GM21528 (cell line): Measurements from ENCODE around the gene SLAMF6.
"Not testable (repeated sequence)": the region's sequence is repeated elsewhere in the genome, so short reads cannot be mapped to it uniquely, and the experiment has no call there.

Source experiments
- ATAC-seq: cut with Tn5 transposase; IDR thresholded peaks from one replicate; pipeline ENCODE4 v1.9.1; 2021; ENCODE audit warnings: mild to moderate bottlenecking, moderate library complexity; ENCODE audit not compliant: unreplicated experiment, low FRiP score

SLAMF6 gene

DNA sequence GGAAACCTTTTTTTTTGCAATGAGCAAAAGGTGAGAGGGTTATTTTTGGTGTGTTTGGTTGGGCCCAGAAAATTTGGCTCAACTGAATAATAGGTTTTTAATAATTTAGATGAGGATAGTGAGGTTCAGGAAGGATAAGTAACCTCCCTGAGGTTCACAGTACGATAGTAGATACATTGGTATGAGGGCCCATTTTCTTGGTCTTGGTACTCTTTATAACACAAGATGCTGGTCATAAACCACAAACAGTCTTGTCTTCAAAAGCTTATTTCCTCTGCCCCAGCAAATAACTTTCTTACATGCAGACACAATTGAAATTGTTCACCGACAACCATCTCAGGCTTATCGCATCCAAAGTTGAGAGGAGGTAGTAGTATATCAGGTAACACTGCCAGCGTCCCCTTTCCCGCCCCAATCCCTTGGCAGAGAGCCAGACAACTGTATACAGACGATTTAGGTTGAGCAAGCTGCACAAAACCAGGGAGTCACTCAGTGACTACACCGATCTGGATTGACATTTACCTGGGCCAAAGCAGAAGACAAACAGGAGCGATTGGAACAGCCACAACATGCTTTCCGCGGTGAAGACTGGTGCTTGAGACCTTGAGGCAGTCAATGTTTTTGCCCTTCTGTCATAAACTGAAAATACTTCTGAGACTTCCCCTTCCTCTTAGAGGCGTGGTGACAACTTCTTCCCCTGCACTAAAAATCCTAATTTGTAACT lies at the start of gene SLAMF6:
SLAMF6 (minus strand) TSS at position 634 of the 724 bp plus-strand sequence; CDS start at position 571, 63 bp downstream.
- ATAC-seq: no peak

DNA sequence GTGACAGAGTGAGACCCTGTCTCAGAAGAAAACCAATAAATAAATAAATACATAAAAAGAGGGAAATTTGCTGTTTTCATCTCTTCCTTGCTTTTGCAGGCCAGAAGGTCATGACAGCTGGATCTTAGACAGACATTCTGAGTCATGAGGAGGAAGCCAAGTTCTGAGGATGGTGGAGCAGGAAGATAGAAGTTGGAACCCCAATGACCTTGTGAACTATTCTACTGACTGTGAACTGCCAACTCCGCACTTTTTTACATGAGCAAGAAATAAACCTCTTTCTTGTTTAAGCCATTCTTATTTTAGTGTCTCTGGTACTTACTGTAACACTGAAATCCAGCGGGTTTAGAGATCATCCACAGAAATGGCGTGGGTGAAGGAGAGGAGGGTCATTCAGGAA lies 47.8 kb upstream of the SLAMF6 start:
- ATAC-seq: no peak

DNA sequence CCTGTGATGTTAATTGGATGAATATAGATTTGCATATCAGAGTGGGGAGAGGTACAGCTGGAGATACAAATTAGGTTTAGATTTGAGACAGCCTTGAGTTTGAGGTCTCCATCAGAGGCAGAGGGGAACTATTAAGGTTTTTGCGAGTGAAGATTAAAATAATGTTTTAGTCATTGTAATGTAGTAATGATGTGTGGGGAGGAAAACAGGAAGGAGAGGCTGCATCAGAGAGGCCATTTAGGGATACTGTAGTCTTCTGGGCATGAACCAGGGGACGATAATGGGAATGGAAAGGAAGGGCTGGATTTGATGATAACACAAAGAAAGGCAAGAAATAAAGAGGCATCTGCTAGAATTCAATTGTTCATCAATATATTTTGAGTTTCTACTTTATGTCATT lies 46.8 kb upstream of the SLAMF6 start:
- ATAC-seq: no peak

DNA sequence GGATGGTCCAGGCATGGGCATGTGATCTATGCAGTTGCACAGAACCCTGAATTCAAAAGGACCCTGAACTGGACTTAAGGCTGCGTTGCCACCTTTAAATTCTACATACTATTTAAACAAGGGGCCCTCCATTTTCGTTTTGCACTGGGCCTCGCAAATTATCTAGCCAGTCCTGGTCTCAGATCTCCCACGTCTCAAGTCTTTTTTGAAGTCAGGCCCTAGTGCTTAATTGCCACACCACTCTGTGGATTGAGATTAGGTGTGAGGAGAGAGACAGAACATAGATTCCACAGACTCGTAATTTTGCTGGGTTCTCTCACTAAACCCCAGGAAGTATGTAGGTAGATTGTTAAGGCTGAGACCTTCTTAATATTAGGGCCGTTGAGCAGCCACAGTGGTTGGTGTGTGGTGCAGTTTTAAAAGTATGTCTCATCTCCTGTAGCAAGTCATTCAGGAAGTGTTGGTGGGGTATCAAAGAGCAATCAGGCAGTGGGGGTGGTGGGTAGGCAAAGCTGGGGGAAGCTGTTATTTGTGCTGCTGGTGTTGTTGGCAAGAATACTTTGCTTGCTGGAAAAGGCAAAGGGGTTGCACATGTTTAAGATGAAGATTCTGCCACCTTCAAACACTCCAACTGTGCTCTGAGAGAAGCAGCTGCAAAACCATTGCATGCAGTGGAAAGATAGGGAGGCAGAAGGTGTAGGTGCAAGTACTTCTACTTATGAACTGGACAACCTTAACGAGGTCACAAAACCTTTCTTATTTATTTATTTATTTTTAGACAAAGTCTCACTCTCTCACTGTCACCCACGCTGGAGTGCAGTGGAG lies 45.0 kb upstream of the SLAMF6 start:
- no peak for ATAC-seq

DNA sequence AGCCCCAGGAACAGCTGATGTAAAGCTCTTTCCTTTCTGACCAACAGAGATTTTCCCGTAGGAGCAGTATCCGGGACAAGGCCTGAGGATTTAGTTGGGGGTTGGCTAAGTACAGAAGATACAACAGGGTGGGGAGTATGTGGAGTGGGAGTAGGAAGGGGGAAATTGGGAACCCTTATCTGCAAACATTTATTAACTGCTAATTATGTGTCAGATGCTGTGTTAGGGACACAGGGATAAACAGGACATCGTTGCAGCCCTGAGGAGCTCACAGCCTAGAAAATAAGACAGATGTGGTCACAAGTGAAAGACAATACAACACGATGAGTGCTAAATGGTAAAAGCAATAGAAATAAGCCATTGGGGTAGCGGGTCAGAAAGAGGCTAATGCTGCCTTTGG lies 44.3 kb upstream of the SLAMF6 start:
- no peak for ATAC-seq

DNA sequence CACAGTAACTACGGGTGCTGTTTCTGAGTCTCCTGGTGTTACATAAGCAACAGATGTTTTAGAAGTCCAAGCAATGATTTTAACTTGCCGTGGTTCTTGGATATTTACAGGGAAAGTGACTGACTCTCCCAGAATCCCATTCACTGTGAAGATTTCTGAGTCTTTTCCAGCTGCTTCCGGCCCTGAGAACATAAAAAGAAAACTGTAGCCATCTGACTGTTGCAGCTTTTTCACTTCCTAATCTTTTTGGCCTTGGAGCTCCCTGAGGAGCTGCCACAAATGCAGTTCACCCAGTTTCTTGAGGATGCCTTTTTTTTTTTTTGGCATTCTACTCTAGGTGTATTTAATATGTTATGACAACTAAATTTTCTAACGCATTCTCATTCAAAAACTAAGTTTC lies 42.5 kb upstream of the SLAMF6 start:
- ATAC-seq: no peak

DNA sequence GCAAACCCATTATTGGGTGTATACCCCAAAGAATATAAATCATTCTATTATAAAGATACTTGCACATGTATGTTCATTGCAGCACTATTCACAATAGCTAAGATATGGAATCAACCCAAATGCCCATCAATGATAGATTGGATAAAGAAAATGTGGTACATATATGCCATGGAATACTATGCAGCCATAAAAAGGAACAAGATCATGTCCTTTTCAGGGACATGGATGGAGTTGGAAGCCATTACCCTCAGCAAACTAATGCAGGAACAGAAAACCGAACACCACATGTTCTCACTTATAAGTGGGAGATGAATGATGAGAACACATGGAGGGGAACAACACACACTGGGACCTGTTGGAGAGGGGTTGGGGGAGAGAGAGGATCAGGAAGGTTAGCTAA lies 40.2 kb upstream of the SLAMF6 start:
- not testable (repeated sequence) for ATAC-seq

DNA sequence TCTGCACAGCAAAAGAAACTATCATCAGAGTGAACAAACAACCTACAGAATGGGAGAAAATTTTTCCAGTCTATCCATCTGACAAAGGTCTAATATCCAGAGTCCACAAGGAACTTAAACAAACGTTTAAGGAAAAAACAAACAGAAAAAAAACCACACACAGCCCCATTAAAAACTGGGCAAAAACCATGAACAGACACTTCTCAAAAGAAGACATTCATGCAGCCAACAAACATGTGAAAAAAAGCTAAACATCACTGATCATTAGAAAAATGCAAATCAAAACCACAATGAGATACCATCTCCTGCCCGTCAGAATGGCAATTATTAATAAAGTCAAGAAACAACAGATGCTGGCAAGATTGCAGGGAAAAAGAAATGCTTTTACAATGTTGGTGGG lies 39.7 kb upstream of the SLAMF6 start:
- ATAC-seq: not testable (repeated sequence)

DNA sequence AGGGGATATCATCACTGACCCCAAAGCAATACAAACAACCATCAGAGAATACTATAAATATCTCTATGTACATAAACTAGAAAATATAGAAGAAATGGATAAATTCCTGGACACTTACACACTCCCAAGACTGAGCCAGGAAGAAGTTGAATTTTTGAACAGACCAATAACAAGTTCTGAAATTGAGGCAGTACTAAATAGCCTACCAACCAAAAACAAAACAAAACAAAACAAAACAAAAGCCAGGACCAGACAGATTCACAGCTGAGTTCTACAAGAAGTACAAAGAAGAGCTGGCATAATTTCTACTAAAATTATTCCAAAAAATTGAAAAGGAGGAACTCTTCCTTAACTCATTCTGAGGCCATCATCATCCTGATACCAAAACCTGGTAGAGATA lies 37.8 kb upstream of the SLAMF6 start:
- ATAC-seq: no peak

DNA sequence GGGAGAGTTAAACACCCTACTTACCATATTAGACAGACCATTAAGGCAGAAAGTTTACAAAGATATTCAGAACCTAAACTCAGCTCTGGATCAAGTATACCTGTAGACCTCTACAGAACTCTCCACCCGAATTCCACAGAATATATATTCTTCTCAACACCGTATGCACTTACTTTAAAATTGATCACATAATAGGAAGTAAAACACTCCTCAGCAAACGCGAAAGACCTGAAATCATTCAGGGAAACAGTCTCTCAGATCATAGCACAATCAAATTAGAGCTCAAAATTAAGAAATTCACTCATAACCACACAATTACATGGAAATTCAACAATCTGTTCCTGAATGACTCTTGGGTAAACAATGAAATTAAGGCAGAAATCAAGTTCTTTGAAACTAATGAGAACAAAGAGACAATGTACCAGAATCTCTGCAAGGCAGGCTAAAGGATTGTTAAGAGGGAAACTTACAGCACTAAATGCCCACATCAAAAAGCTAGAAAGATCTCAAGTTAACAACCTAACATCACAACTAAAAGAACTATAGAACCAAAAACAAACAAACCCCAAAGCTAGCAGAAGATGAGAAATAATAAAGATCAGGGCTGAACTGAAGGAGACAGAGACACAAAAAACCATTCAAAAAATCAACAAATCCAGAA lies 37.1 kb upstream of the SLAMF6 start:
- ATAC-seq: no peak

DNA sequence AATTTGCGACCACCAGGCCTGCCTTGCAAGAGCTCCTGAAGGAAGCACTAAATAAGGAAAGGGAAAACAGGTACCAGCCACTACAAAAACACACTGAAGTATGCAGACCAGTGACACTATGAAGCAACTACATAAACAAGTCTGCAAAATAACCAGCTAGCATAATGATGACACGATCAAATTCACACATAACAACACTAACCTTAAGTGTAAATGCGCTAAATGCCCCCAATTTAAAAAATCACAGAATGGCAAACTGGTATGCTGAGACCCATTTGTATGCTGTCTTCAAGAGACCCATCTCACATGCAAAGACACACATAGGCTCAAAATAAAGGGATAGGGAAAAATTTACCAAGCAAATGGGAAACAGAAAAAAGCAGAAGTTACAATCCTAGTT lies 36.4 kb upstream of the SLAMF6 start:
- ATAC-seq: not testable (repeated sequence)

DNA sequence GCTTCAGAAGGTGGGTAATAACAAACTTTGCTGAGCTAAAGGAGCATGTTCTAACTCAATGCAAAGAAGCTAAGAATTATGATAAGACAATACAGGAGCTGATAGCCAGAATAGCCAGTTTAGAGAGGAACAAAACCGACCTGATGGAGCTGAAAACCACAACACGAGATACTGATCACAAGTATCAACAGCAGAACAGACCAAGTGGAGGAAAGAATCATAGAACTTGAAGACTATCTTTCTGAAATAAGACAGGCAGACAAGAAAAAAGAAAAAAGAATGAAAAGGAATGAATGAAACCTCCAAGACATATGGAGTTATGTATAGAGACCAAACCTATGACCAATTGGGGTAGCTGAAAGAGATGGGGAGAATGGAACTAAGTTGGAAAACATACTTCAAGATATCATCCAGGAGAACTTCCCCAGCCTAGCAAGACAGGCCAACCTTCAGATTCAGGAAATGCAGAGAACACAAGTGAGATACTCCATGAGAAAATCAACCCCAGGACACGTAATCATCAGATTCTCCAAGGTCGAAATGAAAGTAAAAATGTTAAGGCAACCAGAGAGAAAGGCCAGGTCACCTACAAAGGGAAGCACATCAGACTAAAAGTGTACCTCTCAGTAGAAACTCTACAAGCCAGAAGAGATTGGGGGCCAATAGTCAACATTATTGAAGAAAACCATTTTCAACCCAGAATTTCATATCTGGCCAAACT lies 35.8 kb upstream of the SLAMF6 start:
- ATAC-seq: no peak

DNA sequence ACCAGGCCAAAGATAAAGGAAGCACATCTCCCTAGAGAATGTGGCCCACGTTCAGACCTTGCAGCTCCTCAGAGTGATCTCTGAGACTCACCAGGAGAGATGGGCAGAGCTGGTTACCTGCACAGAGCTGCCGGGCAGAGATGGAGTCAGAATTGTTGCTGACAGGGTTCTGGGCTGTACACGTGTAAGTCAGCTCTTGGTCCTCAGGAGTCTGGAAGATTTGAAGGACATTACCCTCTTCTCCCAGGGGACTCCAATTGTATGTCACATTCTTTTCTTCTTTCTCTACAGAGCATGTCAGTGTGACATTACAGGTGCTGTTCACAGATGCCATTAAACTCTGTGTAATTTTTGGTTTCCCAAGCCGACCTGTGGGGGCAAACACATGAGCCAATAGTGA lies 30.7 kb upstream of the SLAMF6 start:
- no peak for ATAC-seq

DNA sequence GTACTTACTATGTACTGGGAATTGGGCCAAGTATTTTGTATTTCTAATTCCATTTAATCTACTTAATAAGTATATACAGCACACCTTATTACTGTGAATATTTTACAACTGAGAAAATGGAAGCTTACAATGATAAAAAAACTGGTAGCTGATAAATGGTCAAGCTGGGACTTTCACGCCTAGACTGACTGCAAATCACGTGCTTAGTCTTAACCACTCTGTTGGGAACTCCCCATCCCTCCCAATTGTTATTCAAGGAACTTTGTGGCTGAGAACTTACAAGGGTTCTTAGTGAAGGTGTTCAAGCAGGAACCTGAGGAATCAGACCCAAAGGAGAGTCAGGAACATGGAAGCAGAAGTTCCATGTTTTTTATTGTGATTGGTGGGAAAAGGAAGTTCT lies 29.4 kb upstream of the SLAMF6 start:
- ATAC-seq: no peak

DNA sequence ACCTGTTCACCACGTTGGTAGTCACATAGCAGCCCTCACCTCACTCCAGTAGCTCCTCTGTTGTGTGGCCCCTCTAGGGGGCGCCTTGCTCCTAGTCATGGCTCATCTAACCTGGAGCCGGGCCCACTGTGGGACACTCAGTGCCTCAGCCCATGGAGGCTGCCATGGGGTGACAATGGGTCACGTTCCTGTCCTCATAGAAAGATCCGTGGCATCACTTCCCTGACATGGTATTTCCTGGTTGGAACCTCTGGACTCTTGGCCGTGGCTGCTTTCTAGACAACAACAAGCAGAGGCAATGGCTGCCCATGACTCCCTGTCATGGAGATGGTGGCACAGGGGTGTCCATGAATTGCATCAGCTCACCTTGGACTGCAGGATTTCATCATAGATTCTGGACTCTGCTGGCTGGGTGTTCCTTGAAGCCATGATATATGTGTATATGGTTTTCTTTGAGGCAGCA lies 27.5 kb upstream of the SLAMF6 start:
- no peak for ATAC-seq

DNA sequence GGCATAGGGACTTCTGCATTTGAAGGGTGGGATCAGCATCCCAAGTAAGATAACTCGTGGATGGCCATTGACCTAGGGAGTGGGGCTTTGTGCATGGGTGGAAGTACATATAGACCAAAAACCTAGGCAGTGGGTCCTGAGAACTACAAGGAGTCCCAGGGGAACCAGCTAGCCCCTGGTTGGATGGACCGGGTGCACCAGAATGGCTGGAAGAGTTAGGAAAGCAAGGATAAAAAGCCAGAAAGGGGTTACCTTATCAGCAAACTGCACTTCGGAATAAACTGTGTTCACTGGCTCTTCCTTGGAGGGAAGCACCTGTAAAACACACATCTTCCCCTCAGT lies 26.6 kb upstream of the SLAMF6 start:
- ATAC-seq: no peak

DNA sequence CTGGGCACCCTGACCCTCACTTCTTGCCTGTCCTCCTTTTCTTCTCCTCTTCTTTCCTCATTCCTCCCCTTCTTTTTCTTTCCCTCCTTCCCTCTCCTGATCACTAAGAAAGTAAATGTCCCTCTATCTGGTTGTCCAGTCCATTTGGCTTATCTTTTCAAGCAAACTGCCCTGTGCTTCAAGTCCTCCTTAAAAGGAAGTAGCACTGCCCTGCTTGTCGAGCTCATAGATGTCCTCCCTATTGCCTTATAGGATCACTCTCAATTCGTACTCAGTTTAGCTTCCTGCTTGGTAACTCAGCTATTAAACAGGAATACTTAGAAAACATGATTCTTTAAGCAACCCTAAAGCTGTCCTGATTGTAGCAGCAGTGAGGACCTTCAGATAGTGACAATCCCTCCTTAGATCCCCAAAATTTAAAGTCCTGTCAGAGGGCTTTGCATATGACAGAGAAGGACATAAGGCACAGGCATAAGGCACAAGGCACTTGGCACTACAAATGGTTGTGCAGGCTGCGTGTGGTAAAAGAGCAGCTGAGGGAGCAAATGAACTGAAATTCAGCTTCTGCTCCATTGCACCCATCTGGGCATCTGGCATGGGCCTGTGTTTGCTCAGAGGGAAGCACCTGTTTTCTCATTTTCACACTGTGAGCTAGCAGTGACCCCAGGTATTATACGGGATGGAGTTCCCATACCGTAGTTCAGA lies 26.1 kb upstream of the SLAMF6 start:
- no peak for ATAC-seq

DNA sequence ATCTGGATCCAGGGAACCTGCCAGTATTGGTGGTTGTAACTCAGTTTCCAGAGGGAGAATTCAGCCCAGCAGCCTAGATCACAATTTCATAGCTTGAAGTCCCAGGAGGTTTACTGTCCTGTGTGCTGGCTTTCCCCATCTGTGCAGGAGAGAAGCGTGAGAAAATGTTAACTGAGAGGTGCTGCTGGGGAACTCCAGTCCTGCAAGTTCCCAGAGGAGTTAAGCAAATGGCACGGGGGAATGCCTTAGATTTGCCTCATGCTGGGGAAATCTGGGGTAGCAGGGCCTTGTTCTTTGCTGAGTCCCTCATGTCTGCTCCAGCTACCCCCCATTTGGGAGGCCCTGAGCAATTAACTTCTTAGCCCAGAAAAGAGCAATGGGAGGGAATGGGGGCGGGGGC lies 25.1 kb upstream of the SLAMF6 start:
- ATAC-seq: no peak

DNA sequence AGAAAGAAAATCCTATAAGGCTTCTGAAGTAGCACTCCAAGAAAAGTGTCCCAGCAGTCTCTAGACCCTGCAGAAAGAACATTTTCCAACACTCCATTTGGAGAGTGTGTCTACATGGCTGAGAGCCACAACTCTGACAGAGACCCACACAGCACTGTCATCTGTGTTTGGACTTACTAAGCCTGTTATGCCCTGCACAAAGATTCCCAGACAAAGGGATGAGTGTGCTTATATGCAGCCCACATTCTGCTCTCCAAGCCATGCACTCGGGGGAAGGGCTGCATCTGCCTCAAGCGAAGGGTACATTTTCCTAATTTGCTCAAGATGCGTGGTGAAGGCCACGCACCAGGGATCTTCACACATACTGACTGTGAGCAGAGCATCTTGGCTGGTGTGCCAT lies 24.4 kb upstream of the SLAMF6 start:
- no peak for ATAC-seq

DNA sequence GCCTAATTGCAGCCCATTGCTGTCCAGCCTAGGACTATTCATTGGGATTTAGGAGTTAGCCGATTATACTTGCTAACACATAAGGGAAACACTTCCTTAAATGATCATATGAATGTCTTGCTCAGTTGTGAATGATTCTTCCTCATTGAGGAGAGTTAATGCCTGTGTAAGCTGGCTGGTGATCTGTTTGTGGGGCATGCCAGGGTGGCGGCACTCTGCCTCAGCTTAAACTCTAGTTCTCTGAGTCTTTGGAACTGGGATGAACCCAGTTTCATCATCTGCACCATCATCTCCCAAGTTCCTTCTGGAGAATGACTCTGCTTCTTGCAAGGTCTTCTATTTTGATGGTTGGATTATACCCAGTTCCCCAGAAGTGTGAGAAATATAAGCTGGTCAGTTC lies 23.9 kb upstream of the SLAMF6 start:
- ATAC-seq: no peak
